ENCODE data around the gene THRAP3.

GRCh38 chr1:36330940-36331339 lies 106.7 kb downstream of the THRAP3 start:
- TF ChIP-seq, protein P1, sequence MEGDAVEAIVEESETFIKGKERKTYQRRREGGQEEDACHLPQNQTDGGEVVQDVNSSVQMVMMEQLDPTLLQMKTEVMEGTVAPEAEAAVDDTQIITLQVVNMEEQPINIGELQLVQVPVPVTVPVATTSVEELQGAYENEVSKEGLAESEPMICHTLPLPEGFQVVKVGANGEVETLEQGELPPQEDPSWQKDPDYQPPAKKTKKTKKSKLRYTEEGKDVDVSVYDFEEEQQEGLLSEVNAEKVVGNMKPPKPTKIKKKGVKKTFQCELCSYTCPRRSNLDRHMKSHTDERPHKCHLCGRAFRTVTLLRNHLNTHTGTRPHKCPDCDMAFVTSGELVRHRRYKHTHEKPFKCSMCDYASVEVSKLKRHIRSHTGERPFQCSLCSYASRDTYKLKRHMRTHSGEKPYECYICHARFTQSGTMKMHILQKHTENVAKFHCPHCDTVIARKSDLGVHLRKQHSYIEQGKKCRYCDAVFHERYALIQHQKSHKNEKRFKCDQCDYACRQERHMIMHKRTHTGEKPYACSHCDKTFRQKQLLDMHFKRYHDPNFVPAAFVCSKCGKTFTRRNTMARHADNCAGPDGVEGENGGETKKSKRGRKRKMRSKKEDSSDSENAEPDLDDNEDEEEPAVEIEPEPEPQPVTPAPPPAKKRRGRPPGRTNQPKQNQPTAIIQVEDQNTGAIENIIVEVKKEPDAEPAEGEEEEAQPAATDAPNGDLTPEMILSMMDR (IDR thresholded peaks at IDR 0.05), result no peak
- TF ChIP-seq POLR2A (IDR thresholded peaks at IDR 0.05; ENCODE audit: low read depth), result no peak
- TF ChIP-seq POLR2AphosphoS5 (IDR thresholded peaks at IDR 0.05), result no peak

All from esophagus muscularis mucosa (tissue), 3 donors.